ENCODE measurements around the gene PLK1.

DNA sequence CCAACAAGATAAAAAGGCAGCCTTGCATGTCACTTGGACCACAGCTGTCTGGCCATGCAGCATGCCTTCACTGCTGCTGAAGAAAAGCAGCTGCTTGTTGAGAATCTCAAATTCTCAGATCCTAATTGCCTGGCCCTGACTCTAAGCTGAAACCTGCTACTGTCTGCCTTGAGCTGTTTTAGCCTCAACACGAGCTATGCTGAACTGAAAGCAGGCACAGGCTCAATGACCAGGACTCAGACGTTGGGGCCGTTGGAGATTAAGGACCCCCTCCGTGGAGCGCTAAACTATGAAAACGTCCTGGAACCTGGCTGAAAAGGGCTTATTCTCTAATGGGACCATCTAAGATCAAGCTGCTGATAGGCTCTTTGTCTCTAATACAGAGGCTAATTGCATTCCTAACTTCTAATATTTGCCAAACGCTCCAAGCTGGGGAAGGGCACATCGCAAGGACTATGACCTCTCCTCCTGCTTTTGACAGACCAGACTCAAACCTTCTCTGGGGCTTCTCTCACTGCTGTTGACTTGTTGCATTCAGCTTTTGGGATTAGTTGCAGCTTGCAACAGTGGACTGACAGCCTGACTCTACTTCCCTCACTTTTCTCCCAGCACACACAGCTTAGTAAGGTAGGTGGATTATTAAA is 4.6 kb upstream of the PLK1 start:
- TF ChIP-seq CTCF (IDR thresholded peaks at IDR 0.05; ENCODE audit: poor library complexity) (no peak), EZH2phosphoT487 (IDR thresholded peaks at IDR 0.05; ENCODE audit: low read depth, severe bottlenecking, unreplicated experiment) (no peak)

Data from hepatocyte (in vitro differentiated cells).